GM19468 (cell line): ENCODE data around the gene FAM185A.
"Not testable (repeated sequence)": the region's sequence is repeated elsewhere in the genome, so short reads cannot be mapped to it uniquely, and the experiment has no call there.

Source experiments
- ATAC-seq: cut with Tn5 transposase; IDR thresholded peaks from one replicate; pipeline ENCODE4 v1.9.1; 2021; ENCODE audit warnings: mild to moderate bottlenecking, moderate library complexity, moderate number of reproducible peaks; ENCODE audit not compliant: unreplicated experiment; ENCODE audit errors: extremely low read depth

FAM185A gene

GRCh38 chr7:102770467-102770866 is 21.7 kb downstream of the FAM185A start:
- not testable (repeated sequence) for ATAC-seq

GRCh38 chr7:102776217-102776616 is 27.4 kb downstream of the FAM185A start:
- ATAC-seq: not testable (repeated sequence)

- not testable (repeated sequence) for ATAC-seq
Observed at GRCh38 chr7:102778663-102779062, 29.9 kb downstream of the FAM185A start.

DNA sequence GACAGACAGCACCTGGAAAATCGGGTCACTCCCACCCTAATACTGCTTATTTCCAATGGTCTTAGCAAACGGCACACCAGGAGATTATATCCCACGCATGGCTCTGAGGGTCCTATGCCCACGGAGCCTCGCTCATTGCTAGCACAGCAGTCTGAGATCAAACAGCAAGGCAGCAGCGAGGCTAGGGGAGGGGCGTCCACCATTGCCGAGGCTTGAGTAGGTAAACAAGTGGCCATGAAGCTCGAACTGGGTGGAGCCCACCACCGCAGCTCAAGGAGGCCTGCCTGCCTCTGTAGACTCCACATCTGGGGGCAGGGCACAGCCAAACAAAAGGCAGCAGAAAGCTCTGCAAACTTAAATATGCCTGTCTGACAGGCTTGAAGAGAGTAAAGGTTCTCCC is 32.1 kb downstream of the FAM185A start:
- ATAC-seq: not testable (repeated sequence)

DNA sequence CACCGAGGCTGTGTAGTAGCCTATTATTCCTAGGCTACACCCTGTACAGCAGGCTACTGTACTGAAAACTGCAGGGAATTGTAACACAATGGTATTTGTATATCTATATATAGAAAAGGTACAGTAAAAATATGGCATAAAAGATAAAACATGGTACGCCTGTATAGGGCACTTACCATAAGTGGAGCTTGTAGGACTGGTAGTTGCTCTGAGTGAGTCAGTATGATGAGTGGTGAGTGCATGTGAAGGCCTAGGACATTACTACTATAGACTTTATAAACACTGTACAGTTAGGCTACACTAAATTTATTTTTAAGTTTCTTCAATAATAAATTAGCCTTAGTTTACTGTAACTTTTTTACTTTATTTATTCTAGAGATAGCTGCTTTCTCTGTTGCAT is 40.0 kb downstream of the FAM185A start:
- ATAC-seq: not testable (repeated sequence)

GRCh38 chr7:102790364-102791100 is 41.7 kb downstream of the FAM185A start:
- not testable (repeated sequence) for ATAC-seq

GRCh38 chr7:102791367-102791766 is 42.6 kb downstream of the FAM185A start:
- ATAC-seq: not testable (repeated sequence)

GRCh38 chr7:102791831-102792230 is 43.0 kb downstream of the FAM185A start:
- not testable (repeated sequence) for ATAC-seq

DNA sequence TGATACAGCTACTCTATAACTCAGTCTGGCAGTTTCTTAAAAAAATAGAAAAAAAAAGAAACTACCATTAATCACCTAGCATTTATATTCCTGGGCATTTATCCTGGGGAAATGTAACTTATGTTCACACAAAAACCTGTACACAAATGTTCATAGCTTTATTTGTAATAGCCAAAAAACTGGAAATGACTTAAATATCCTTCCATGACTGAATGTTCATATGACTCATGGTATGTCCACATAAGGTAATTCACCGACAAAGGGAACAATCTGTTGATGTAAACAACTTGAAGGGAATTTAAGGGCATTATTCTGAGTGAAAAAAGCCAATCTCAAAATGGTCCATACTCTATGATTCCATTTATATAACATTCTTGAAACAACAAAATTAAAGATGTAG is 45.8 kb downstream of the FAM185A start:
- ATAC-seq: not testable (repeated sequence)

DNA sequence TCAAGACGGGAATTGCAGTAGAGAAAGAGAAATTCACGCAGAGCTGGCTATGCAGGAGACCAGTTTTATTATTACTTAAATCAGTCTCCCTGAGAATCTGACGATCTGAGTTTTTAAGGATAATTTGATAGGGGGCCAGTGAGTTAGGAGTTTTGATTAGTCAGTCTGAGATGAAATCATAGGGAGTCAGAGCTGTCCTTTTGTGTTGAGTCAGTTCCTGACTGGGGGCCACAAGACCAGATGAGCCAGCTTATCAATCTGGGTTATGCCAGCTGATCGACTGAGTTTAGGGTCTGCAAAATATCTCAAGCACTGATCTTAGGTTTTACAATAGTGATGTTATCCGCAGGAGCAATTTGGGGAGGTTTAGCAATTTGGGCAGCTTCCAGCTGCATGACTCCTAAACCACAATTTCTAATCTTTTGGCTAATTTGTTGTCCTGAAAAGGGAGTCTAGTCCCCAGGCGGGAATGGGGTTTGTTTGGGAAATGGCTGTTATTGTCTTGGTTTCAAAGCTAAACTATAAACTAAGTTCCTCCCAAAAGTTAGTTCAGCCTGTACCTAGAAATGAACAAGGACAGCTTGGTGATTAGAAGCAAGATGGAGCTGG is 47.3 kb downstream of the FAM185A start:
- ATAC-seq: not testable (repeated sequence)

DNA sequence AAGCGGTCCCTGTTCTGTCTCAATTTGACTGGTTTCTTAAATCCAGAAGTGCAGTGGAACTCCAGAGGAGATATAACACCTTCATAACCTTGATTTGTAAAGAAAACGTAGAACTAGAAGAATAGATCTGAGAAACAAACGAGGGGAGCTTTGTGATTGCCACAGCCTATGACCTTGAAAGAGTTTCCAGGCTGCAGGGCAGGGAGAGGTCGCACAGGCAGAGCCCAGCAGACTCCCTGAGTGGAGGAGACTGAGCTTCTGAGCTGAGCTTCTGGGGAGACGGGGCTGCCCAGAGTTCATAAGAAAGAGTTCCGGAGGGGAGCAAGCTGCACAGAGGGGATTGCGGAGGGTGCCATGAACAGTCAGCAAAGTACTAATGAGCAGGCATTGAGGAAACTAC is 57.8 kb downstream of the FAM185A start:
- no peak for ATAC-seq

DNA sequence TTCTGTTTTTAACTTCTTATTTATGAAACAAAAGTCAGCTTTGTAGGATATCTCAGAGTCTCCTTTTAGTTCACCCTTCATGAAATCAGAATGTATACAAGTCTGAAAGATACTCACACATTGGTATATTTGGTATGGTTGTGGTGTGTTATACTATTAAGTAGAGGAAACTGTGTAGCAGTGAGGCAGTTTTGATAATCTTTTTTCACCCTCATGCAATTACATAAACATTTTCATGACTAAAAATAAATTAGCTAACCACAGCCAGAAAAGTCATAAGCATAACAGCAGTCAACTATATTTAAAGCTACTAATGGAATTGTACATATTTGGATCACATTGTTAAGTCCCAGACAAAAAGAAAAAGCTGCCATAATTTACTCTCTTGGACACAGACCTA is 62.1 kb downstream of the FAM185A start:
- ATAC-seq: no peak

- ATAC-seq: no peak
Observed at GRCh38 chr7:102811942-102812678, 63.3 kb downstream of the FAM185A start.

DNA sequence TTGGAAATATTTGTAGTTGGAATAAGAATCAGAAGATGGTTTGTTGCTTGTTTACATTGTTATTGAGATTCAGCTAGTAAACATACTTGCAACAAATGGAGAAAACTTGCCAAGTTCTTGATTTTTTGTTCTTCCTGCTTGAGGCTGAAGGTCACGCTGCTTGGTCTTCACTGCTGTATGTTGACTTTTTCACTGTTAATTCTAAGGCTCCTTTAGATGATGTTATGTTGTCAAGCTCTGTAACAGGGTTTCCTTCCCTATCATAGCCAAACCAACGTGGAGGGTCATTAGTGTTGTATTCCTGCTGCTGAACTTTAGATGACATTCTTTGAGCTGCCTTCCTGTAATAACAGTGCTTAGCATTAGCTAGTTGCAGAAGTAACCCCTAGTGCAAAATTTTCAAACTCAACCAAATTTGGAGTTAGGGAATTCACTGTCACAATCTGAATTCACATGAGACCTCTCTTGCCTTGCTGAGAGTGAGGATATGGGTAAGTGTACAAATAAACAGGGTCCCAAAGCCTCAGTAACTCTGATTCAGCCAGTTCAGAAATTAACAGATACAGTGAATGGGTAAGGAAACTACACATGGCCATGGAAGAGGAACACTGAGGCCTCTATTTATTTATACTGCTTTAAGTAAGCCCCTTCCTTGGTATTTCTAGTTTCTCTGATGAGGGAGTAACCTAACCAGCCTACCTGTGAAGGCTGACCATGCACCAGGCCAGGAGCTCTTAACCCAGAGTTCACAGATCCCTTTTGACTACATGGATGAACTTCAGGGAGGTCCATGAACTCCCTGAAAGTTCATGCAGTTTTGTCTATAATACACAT is 64.6 kb downstream of the FAM185A start:
- ATAC-seq: no peak

DNA sequence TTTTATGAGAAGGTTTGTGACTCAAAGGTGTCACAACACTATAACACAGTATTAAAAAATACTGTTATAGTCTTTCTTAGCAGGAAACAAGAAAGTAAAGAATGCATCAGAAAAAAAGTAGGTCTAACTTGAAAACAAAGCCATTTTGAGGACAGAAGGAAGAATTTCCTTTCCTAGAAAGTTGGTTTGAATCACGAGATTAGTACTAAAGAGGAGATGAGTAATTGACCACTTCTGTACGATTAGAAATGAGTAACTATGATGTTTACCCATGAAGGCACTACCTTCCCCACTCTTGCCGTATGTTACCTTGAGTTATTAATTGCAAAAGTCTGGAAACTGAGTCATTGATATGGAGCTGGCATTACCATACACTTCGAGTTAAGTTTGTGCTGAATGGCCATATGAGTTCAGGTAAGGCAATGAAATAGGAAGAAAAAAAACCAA is 65.2 kb downstream of the FAM185A start:
- ATAC-seq: no peak

GRCh38 chr7:102817616-102818573 is 69.1 kb downstream of the FAM185A start:
- no peak for ATAC-seq

- ATAC-seq: no peak
Observed at GRCh38 chr7:102819151-102819550, 70.4 kb downstream of the FAM185A start.

GRCh38 chr7:102821994-102822747 is 73.4 kb downstream of the FAM185A start:
- no peak for ATAC-seq
